GM12891 (cell line): ENCODE measurements around the gene CLCN2.

Source experiments
- PAX5 ChIP-seq: IDR thresholded peaks from 2 replicates; pipeline ENCODE4 v1.6.1; 2011; ENCODE audit warnings: low read length, moderate library complexity, mild to moderate bottlenecking; ENCODE audit not compliant: insufficient read depth, severe bottlenecking
- POLR2A ChIP-seq: IDR thresholded peaks from 2 replicates; pipeline ENCODE4 v1.6.1; 2011; ENCODE audit warnings: low read depth, low read length, control low read depth
- POLR2AphosphoS5 ChIP-seq: IDR thresholded peaks from 2 replicates; pipeline ENCODE4 v1.6.1; 2011; ENCODE audit warnings: low read depth, low read length, control low read depth
- POU2F2 ChIP-seq: IDR thresholded peaks from 2 replicates; pipeline ENCODE4 v1.6.1; 2011; ENCODE audit warnings: low read depth, mild to moderate bottlenecking, control low read depth, low read length, moderate library complexity
- TAF1 ChIP-seq: IDR thresholded peaks from 2 replicates; pipeline ENCODE4 v1.6.1; 2011; ENCODE audit warnings: low read depth, low read length, control low read depth

DNA sequence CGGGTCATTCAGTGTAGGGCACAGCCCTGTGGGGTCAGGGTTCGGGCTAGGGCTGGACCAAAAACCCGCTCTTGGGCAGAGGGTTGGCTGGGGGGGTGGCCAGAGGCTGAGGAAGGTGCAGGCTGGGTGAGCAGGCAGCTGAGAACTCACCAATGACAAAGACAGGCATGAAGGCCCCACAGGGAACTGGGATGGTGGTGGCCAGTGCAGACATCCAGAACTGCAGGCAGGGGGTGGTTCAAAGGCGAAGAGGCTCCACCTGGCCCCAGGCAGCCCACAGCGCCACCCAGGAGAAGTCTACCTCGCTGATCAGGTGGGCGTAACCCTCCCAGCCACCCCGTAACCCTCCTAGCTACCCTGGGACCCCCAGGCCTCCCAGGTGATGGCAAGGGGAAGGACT lies 6.7 kb downstream of the CLCN2 start:
- TF ChIP-seq POLR2A (no peak), POLR2AphosphoS5 (no peak), TAF1 (no peak), PAX5 (no peak), POU2F2 (no peak)
